GM12878 (cell line): ENCODE measurements around the gene URI1. TPM values are rescaled to one million over a fixed set of nuclear protein-coding genes. Genes with fewer than 3 reads are reported as not detected.

Experiments
- ATAC-seq: fragments of 200-7000 bp; cut with Tn5 transposase; 3 replicates; pipeline ENCODE4 v1.9.1; 2020; ENCODE audit warnings: mild to moderate bottlenecking, moderate library complexity
- BruUV-seq: library from RNA; stranded (reverse); fragments of 400-500 nt; replicated peaks from 2 replicates; lab custom pipeline; 2021; lab: Mats Ljungman, UMichigan
- CTCF ChIA-PET: fragments of 300-600 bp; sonication (Branson Sonifier 250); formaldehyde crosslinking; extraction: SDS; loops from one replicate; lab custom pipeline; 2021; ENCODE audit warnings: inconsistent platforms; lab: Yijun Ruan, JAX
- POLR2A ChIA-PET: fragments of 350-600 bp; formaldehyde crosslinking; extraction: SDS; loops from one replicate; lab custom pipeline; 2021; ENCODE audit warnings: inconsistent platforms; lab: Charles Lee
- RAD21 ChIA-PET: fragments of 300-600 bp; sonication (Branson Sonifier 250); formaldehyde crosslinking; loops from one replicate; lab custom pipeline; 2023; ENCODE audit warnings: antibody characterized with exemption; ENCODE audit not compliant: unreplicated experiment; lab: Charles Lee
- SMC1A ChIA-PET: fragments of 300-600 bp; sonication (Branson Sonifier 250); formaldehyde crosslinking; loops from one replicate; lab custom pipeline; 2023; ENCODE audit not compliant: unreplicated experiment, uncharacterized antibody; lab: Charles Lee
- DNase-seq: peaks from one replicate; pipeline ENCODE4 v3.0.0-alpha.2; 2011; ENCODE audit warnings: low read depth, low spot score
- FAIRE-seq: peaks from 3 replicates; lab custom pipeline; 2011; peaks lifted over from hg19 to GRCh38; lab: Jason Lieb, UNC
- H2AFZ ChIP-seq: 2 replicates; pipeline ENCODE4 v1.6.0; 2011; ENCODE audit warnings: low read depth, low read length, control low read depth; ENCODE audit not compliant: control insufficient read depth
- H3K27ac ChIP-seq: 2 replicates; pipeline ENCODE4 v1.5.1; 2011; ENCODE audit warnings: control low read depth; ENCODE audit not compliant: control insufficient read depth, insufficient read depth
- H3K27me3 ChIP-seq, 2 experiments: replicated peaks in 1 of 2; 2 replicates each; pipeline versions ENCODE4 v1.6.0 to v1.6.1; 2011; ENCODE audit warnings: low read length in 1 of 2; ENCODE audit not compliant: control insufficient read depth in 2 of 2, insufficient read depth in 2 of 2
- H3K36me3 ChIP-seq, 2 experiments: 2 replicates each; pipeline ENCODE4 v1.5.1; 2011; ENCODE audit warnings: low read length in 1 of 2; ENCODE audit not compliant: control insufficient read depth in 2 of 2, insufficient read depth in 2 of 2
- H3K4me1 ChIP-seq: 2 replicates; pipeline ENCODE4 v1.6.1; 2011; ENCODE audit warnings: mild to moderate bottlenecking, low read length, moderate library complexity, mixed read lengths; ENCODE audit not compliant: control insufficient read depth, insufficient read depth
- H3K4me2 ChIP-seq: 2 replicates; pipeline ENCODE4 v1.6.0; 2011; ENCODE audit warnings: control low read depth; ENCODE audit not compliant: control insufficient read depth, insufficient read depth
- H3K4me3 ChIP-seq: fragments of 200-600 bp; sonication (generic); 2 replicates; pipeline ENCODE4 v1.5.1; 2016
- H3K79me2 ChIP-seq: 2 replicates; pipeline ENCODE4 v1.6.0; 2011; ENCODE audit warnings: low read length; ENCODE audit not compliant: control insufficient read depth, insufficient read depth
- H3K9ac ChIP-seq: 2 replicates; pipeline ENCODE4 v1.8.0; 2011; ENCODE audit warnings: low read length, control low read depth, mixed read lengths; ENCODE audit not compliant: control insufficient read depth, insufficient read depth
- H3K9me3 ChIP-seq: replicated peaks from 3 replicates; pipeline ENCODE4 v1.5.1; 2011; ENCODE audit warnings: mild to moderate bottlenecking, low read length; ENCODE audit not compliant: control insufficient read depth, insufficient read depth
- H4K20me1 ChIP-seq: 2 replicates; pipeline ENCODE4 v1.6.0; 2011; ENCODE audit not compliant: control insufficient read depth, insufficient read depth
- ATF7 ChIP-seq: fragments of 450-650 bp; IDR thresholded peaks from 2 replicates; pipeline ENCODE4 v1.6.1; 2016; ENCODE audit warnings: low read depth, mild to moderate bottlenecking
- IKZF1 ChIP-seq: fragments of 450-650 bp; conservative IDR thresholded peaks from 2 replicates; pipeline ENCODE4 v1.6.1; 2017; ENCODE audit warnings: antibody characterized with exemption, mild to moderate bottlenecking
- JUND ChIP-seq: IDR thresholded peaks from 2 replicates; pipeline ENCODE4 v1.6.1; 2012; ENCODE audit warnings: low read depth, mild to moderate bottlenecking, low read length, improper control_type of control experiment, moderate library complexity
- NFXL1 ChIP-seq: fragments of 450-650 bp; IDR thresholded peaks from 2 replicates; pipeline ENCODE4 v1.6.1; 2017; ENCODE audit warnings: antibody characterized with exemption, mild to moderate bottlenecking, borderline replicate concordance
- PAX8 ChIP-seq: fragments of 450-650 bp; IDR thresholded peaks from 2 replicates; pipeline ENCODE4 v1.6.1; 2017; ENCODE audit warnings: mild to moderate bottlenecking, moderate library complexity
- SMAD5 ChIP-seq: IDR thresholded peaks from 2 replicates; pipeline ENCODE4 v1.6.1; 2016; ENCODE audit warnings: antibody characterized with exemption, low read depth
- SP1 ChIP-seq: IDR thresholded peaks from one replicate; pipeline ENCODE4 v1.6.1; 2011; ENCODE audit warnings: low read depth, low read length
- TCF3 ChIP-seq: IDR thresholded peaks from 2 replicates; pipeline ENCODE4 v1.6.1; 2012; ENCODE audit warnings: low read depth, mild to moderate bottlenecking, low read length, borderline replicate concordance; ENCODE audit not compliant: insufficient read depth
- YBX1 ChIP-seq: fragments of 450-650 bp; IDR thresholded peaks from 2 replicates; pipeline ENCODE4 v1.6.1; 2016; ENCODE audit warnings: antibody characterized with exemption
- ZBTB33 ChIP-seq: fragments of 450-650 bp; IDR thresholded peaks from 2 replicates; pipeline ENCODE4 v1.6.1; 2017; ENCODE audit warnings: mild to moderate bottlenecking
- ZNF687 ChIP-seq: fragments of 450-650 bp; IDR thresholded peaks from 2 replicates; pipeline ENCODE4 v1.6.1; 2017; ENCODE audit warnings: mild to moderate bottlenecking, moderate library complexity
- WGBS: methylation state at CpG from one replicate; pipeline ENCODE4 v1.1.6; 2016; ENCODE audit warnings: low lambda C conversion rate; ENCODE audit not compliant: insufficient replicate concordance, insufficient coverage; ENCODE audit errors: missing lambda C conversion rate; 5-methylcytosine and 5-hydroxymethylcytosine counted together
- in situ Hi-C: fragments of 300-500 bp; cut with MboI; formaldehyde crosslinking; loops from 9 replicates; pipeline ENCODE4 v1.14.3; 2018; ENCODE audit warnings: mixed read lengths
- intact Hi-C: fragments of 100-400 bp; cut with micrococcal nuclease; formaldehyde crosslinking; loops from one replicate; pipeline ENCODE4 v1.14.2; 2022; ENCODE audit not compliant: unreplicated experiment
- polyA plus RNA-seq, 11 experiments: library from polyadenylated mRNA; depleted of rRNA in 4 of 11; unstranded in 6 of 11; stranded (reverse) in 5 of 11; fragments of >200 nt; fragmentation: Nextera tagmentation in 4 of 11; fragmentation: Illumina TruSeq in 1 of 11; extraction: Ambion mirVana in 4 of 11; extraction: Trizol in 1 of 11; gene quantifications; 1 replicate in 1 of 11; 2 replicates in 10 of 11; pipeline versions ENCODE4 v1.2.1 to v1.2.3, GENCODE V29; 2011 to 2016; ENCODE audit warnings: inconsistent platforms in 2 of 11, missing spikeins in 2 of 11, low read depth in 1 of 11
- total RNA-seq, 4 experiments: library from RNA; depleted of rRNA in 3 of 4; stranded (reverse); fragments of >200 nt in 3 of 4; fragmentation: Illumina TruSeq in 1 of 4; extraction: Trizol in 1 of 4; gene quantifications; 2 replicates each; pipeline versions ENCODE4 v1.2.1 to v1.2.3, GENCODE V29; 2013 to 2021

URI1 gene
- total and polyA plus RNA-seq, 10 of the 15 experiments (the other 5 are each of a cell fraction or from before 2014, with no cell fraction given) = 15.2 to 94.2 (median 47.9) TPM

GRCh38 chr19:30060531-30061222, 118.6 kb downstream of the URI1 start:
- ChIA-PET CTCF (no interaction called here), RAD21 (no interaction called here), SMC1A (no interaction called here), POLR2A (interaction anchor here (0.6 kb wide), 1 partner anchor 194 kb away, joined by 6 read pairs; no protein-coding TSS in a partner anchor)
- Histone ChIP-seq H3K27me3 (no peaks in the 10 kb centered on the region; a peak in 2 of 4 replicates), H3K36me3 (no peaks in the 10 kb centered on the region), H4K20me1 (no peaks in the 10 kb centered on the region; the same call in 1 of the 2 replicates), H3K9ac (no peak overlapping the region), H3K4me3 (no peak overlapping the region), H3K9me3 (no peaks in the 10 kb centered on the region; the same call in 2 of the 3 replicates), H2AFZ (no peak overlapping the region), H3K4me2 (no peak overlapping the region), H3K79me2 (no peaks in the 10 kb centered on the region), H3K4me1 (no peaks in the 10 kb centered on the region), H3K27ac (no peak overlapping the region)
- TF ChIP-seq YBX1 (no peak), ATF7 (no peak), IKZF1 (no peak), ZNF687 (no peak), ZBTB33 (no peak), SP1 (no peak), SMAD5 (no peak), TCF3 (no peak), PAX8 (no peak), JUND (no peak), NFXL1 (no peak)
- 20% methylated on average over 4 of the region's 13 CpGs for WGBS
- ATAC-seq (no peak), DNase-seq (no peak), FAIRE-seq (no peak)
- intact Hi-C loops = no loop called here
- in situ Hi-C loops = no loop called here
- no TSS peak for BruUV-seq
